Parathyroid adenoma (tissue), 2 donors: ENCODE measurements around the gene HCN2.

Source experiments
- H2AFZ ChIP-seq: fragments of 300-600 bp; sonication (generic); one replicate; pipeline ENCODE4 v1.7.0; 2017; ENCODE audit warnings: antibody characterized with exemption, mild to moderate bottlenecking
- H3K27ac ChIP-seq: fragments of 300-600 bp; sonication (generic); one replicate; pipeline ENCODE4 v1.7.0; 2017
- H3K27me3 ChIP-seq: fragments of 300-600 bp; sonication (generic); one replicate; pipeline ENCODE4 v1.7.0; 2017; ENCODE audit warnings: low read length; ENCODE audit not compliant: control insufficient read depth, insufficient read depth
- H3K36me3 ChIP-seq: fragments of 300-600 bp; sonication (generic); one replicate; pipeline ENCODE4 v1.7.0; 2017; ENCODE audit warnings: low read length; ENCODE audit not compliant: control insufficient read depth, insufficient read depth
- H3K4me1 ChIP-seq: fragments of 300-600 bp; sonication (generic); one replicate; pipeline ENCODE4 v1.7.0; 2017; ENCODE audit warnings: control low read depth
- H3K4me2 ChIP-seq: fragments of 300-600 bp; sonication (generic); one replicate; pipeline ENCODE4 v1.7.0; 2017; ENCODE audit warnings: low read length
- H3K4me3 ChIP-seq: fragments of 300-600 bp; sonication (generic); one replicate; pipeline ENCODE4 v1.7.0; 2017; ENCODE audit warnings: low read depth, low read length
- H3K79me2 ChIP-seq: fragments of 300-600 bp; sonication (generic); one replicate; pipeline ENCODE4 v1.7.0; 2017; ENCODE audit warnings: control low read depth
- H3K9ac ChIP-seq: fragments of 300-600 bp; sonication (generic); one replicate; pipeline ENCODE4 v1.7.0; 2017; ENCODE audit warnings: mild to moderate bottlenecking
- H3K9me3 ChIP-seq: fragments of 300-600 bp; sonication (generic); one replicate; pipeline ENCODE4 v1.7.0; 2017; ENCODE audit warnings: low read length; ENCODE audit not compliant: control insufficient read depth
- TF ChIP-seq, protein P1 (sequence below): fragments of 300-600 bp; sonication (generic); IDR thresholded peaks from one replicate; pipeline ENCODE4 v1.7.0; 2017; ENCODE audit warnings: antibody characterized with exemption, mild to moderate bottlenecking
- donor health status: primary hyperparathyroidism.

HCN2 gene

DNA sequence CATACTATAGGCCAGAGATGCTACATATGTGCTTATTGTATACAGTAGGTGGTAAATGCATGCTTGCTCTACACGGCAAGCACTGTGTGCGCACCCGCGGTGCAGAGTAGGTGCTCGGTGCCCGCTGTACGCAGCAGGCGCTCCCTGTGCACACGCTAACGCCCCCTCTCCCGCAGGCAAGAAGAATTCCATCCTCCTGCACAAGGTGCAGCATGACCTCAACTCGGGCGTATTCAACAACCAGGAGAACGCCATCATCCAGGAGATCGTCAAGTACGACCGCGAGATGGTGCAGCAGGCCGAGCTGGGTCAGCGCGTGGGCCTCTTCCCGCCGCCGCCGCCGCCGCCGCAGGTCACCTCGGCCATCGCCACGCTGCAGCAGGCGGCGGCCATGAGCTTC lies 25.9 kb downstream of the HCN2 start:
- TF ChIP-seq, protein P1, sequence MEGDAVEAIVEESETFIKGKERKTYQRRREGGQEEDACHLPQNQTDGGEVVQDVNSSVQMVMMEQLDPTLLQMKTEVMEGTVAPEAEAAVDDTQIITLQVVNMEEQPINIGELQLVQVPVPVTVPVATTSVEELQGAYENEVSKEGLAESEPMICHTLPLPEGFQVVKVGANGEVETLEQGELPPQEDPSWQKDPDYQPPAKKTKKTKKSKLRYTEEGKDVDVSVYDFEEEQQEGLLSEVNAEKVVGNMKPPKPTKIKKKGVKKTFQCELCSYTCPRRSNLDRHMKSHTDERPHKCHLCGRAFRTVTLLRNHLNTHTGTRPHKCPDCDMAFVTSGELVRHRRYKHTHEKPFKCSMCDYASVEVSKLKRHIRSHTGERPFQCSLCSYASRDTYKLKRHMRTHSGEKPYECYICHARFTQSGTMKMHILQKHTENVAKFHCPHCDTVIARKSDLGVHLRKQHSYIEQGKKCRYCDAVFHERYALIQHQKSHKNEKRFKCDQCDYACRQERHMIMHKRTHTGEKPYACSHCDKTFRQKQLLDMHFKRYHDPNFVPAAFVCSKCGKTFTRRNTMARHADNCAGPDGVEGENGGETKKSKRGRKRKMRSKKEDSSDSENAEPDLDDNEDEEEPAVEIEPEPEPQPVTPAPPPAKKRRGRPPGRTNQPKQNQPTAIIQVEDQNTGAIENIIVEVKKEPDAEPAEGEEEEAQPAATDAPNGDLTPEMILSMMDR: no peak
- Histone ChIP-seq H3K27me3 (no peaks in the 10 kb centered on the region), H3K36me3 (no peaks in the 10 kb centered on the region), H3K4me1 (no peaks in the 10 kb centered on the region), H3K4me2 (no peak overlapping the region), H3K9ac (no peak overlapping the region), H3K4me3 (no peak overlapping the region), H3K27ac (no peak overlapping the region), H3K9me3 (no peaks in the 10 kb centered on the region), H2AFZ (no peak overlapping the region), H3K79me2 (no peaks in the 10 kb centered on the region)

GRCh38 chr19:616062-616700 lies 26.5 kb downstream of the HCN2 start:
- H3K27me3 ChIP-seq: no peaks in the 10 kb centered on the region

DNA sequence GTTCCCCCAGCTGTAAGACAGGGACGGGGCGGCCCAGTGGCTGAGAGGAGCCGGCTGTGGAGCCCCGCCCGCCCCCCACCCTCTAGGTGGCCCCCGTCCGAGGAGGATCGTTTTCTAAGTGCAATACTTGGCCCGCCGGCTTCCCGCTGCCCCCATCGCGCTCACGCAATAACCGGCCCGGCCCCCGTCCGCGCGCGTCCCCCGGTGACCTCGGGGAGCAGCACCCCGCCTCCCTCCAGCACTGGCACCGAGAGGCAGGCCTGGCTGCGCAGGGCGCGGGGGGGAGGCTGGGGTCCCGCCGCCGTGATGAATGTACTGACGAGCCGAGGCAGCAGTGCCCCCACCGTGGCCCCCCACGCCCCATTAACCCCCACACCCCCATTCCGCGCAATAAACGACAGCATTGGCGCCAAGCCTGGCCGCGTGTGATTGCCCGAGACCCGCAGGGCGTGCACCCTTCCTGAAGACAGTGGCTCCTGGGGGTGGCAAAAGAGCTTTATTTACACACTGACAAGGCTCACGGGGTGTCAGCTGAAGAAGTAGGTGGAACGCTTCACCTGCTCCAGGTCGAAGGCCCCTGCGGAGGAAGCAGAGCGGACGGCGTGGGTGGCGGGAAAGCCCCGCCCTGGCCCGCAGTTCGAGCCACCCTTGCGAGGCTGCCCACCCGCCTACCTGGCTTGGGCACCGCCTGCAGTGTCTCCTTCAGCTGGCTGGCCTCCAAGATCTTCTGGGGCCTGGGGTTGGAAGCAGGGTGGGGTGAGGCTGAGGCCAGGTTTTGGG lies 27.3 kb downstream of the HCN2 start:
- Histone ChIP-seq H3K9ac (no peak overlapping the region), H3K27me3 (no peaks in the 10 kb centered on the region), H3K9me3 (no peaks in the 10 kb centered on the region), H3K4me3 (no peak overlapping the region), H3K4me2 (no peak overlapping the region), H3K4me1 (no peaks in the 10 kb centered on the region), H3K79me2 (no peaks in the 10 kb centered on the region), H3K36me3 (no peaks in the 10 kb centered on the region), H3K27ac (no peak overlapping the region), H2AFZ (no peak overlapping the region)
- TF ChIP-seq, protein P1: no peak

More at GRCh38 chr19:616062-616700, 26.5 kb downstream of the HCN2 start:
- no peak overlapping the region for H3K4me3 ChIP-seq
- TF ChIP-seq, protein P1: no peak
- H3K9ac ChIP-seq: no peak overlapping the region
- no peaks in the 10 kb centered on the region for H3K4me1 ChIP-seq
- H3K4me2 ChIP-seq: no peak overlapping the region
- no peak overlapping the region for H2AFZ ChIP-seq
- no peaks in the 10 kb centered on the region for H3K79me2 ChIP-seq
- H3K27ac ChIP-seq: no peak overlapping the region
- no peaks in the 10 kb centered on the region for H3K36me3 ChIP-seq
- H3K9me3 ChIP-seq: no peaks in the 10 kb centered on the region

- Histone ChIP-seq H2AFZ (no peak overlapping the region), H3K4me1 (no peaks in the 10 kb centered on the region), H3K9me3 (no peaks in the 10 kb centered on the region), H3K4me3 (no peak overlapping the region), H3K4me2 (no peak overlapping the region), H3K27ac (no peak overlapping the region), H3K79me2 (no peaks in the 10 kb centered on the region), H3K36me3 (no peaks in the 10 kb centered on the region), H3K27me3 (no peaks in the 10 kb centered on the region), H3K9ac (no peak overlapping the region)
- TF ChIP-seq, protein P1: no peak
These were observed 28.0 kb downstream of the HCN2 start for GRCh38 chr19:617551-618246.
